ENCODE measurements around the gene ARHGEF3. TPM values are rescaled to one million over a fixed set of nuclear protein-coding genes. Genes with fewer than 3 reads are reported as not detected.

The ARHGEF3 gene
- total and polyA plus RNA-seq, 2 donors (not counting 3 experiments of a cell fraction or from before 2014, with no cell fraction given) = 6.7 to 16.3 TPM

DNA sequence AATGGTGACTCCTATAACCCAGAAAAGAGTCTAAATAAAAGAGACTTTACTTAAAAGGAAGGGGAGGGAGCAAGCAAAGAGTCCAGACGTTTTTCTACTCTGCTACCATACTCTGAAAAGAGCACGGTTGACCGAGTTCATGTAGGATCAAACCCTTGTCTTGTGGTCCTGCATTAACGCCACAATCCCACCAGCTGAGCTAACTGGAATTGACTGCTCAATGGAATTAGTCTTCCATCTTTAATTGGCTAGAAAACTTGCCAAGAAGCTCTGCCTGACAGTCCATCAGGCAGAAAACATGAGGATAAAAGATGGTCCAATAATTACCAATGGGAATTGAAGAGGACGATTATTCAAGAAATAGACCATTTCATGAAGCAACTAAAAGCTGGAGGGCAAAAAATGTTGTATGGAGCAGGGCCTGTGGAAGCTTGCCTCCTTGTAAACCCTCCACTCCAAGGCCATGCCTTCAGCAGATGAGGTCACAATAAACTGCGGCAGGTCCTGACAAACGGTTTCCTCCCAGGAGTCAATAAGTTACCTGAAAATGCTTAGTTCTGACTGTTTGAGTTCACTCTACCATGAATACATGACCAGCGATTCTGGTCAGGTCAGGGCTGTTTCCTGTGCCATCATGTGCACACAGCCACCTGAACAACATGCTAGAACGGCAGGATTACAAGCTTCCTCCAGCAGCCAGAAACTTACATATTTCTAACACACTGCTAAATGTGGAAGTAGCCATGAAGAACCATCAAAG, 35.6 kb upstream of the ARHGEF3 start:
- TF ChIP-seq MAX (IDR thresholded peaks at IDR 0.05; ENCODE audit: insufficient read depth, insufficient read length) (no peak), FOS (IDR thresholded peaks at IDR 0.05; ENCODE audit: borderline replicate concordance, insufficient read depth, low read length) (no peak), CTCF (IDR thresholded peaks at IDR 0.05; ENCODE audit: extremely low read depth in 1 of 2, insufficient read depth in 1 of 2, low read depth in 1 of 2, low read length in 2 of 2) (no peak), MYC (IDR thresholded peaks at IDR 0.05; ENCODE audit: low read depth, low read length) (no peak), JUN (IDR thresholded peaks at IDR 0.05; ENCODE audit: borderline replicate concordance, insufficient read depth, insufficient read length, low read depth) (no peak), POLR2A (IDR thresholded peaks at IDR 0.05; ENCODE audit: low read depth, low read length) (no peak), GATA2 (IDR thresholded peaks at IDR 0.05; ENCODE audit: insufficient read depth, insufficient read length, low read depth, low read length) (no peak), POLR2AphosphoS5 (IDR thresholded peaks at IDR 0.05; ENCODE audit: insufficient read depth, low read depth, low read length) (no peak), EZH2 (IDR thresholded peaks at IDR 0.05; ENCODE audit: borderline replicate concordance, low read depth, low read length, severe bottlenecking) (no peak)

More for the DNA sequence above, 35.6 kb upstream of the ARHGEF3 start:
- Histone ChIP-seq H3K4me3 (replicated peaks in 1 of 3; ENCODE audit: insufficient read depth in 1 of 3, low read depth in 1 of 3, low read length in 3 of 3) (no peak overlapping the region), H3K4me1 (ENCODE audit: control insufficient read depth, extremely low read depth, insufficient read depth, low read length) (peaks cover 12% of the 10 kb centered on the region), H3K27ac (ENCODE audit: insufficient read depth, low read depth, low read length) (no peak overlapping the region), H3K9me1 (replicated peaks; ENCODE audit: control insufficient read depth, extremely low read depth, insufficient read depth, low read length) (no peaks in the 10 kb centered on the region), H3K27me3 (ENCODE audit: control insufficient read depth in 2 of 2, insufficient read depth in 2 of 2, low read length in 2 of 2) (no peaks in the 10 kb centered on the region), H2AFZ (ENCODE audit: low read depth, low read length) (no peak overlapping the region), H3K9ac (replicated peaks; ENCODE audit: extremely low read depth, insufficient read depth, low read length) (no peak overlapping the region), H3K79me2 (ENCODE audit: control insufficient read depth, insufficient read depth, low read length) (no peaks in the 10 kb centered on the region), H3K4me2 (ENCODE audit: insufficient read depth, low read length) (no peak overlapping the region), H3K36me3 (ENCODE audit: control insufficient read depth in 2 of 2, extremely low read depth in 1 of 2, insufficient read depth in 2 of 2, low read length in 2 of 2) (no peaks in the 10 kb centered on the region), H3K9me3 (replicated peaks; ENCODE audit: control insufficient read depth, insufficient read depth, low read length) (no peaks in the 10 kb centered on the region), H4K20me1 (replicated peaks; ENCODE audit: control insufficient read depth, extremely low read depth, insufficient read depth, low read length) (no peaks in the 10 kb centered on the region)
- no peak for FAIRE-seq
- DNase-seq (ENCODE audit: low read depth, low spot score) = no peak
- POLR2A ChIA-PET = no interaction called here
- dilution Hi-C loops (cut with MboI; ENCODE audit: extremely low pct_ligation_motif_present, low sequenced_read_pairs) = no loop called here
- CTCF ChIA-PET = interaction anchor here (1.0 to 4.1 kb wide), 4 partner anchors 15 to 151 kb away, joined by 3 to 16 read pairs (median 5); no protein-coding TSS in a partner anchor
- BruUV-seq (replicated peaks) = no TSS peak
- intact Hi-C loops (cut with micrococcal nuclease) = no loop called here

Data from endothelial cell of umbilical vein (primary cell).